RWPE1 (cell line): ENCODE measurements around the gene MED9.
"Not testable (repeated sequence)": the region's sequence is repeated elsewhere in the genome, so short reads cannot be mapped to it uniquely, and the experiment has no call there.

Source experiments
- CTCF ChIA-PET: fragments of 350-600 bp; sonication (Branson Sonifier 250); formaldehyde crosslinking; extraction: SDS; loops from one replicate; lab custom pipeline; 2021; lab: Yijun Ruan, JAX
- POLR2A ChIA-PET: fragments of 400-600 bp; formaldehyde crosslinking; extraction: SDS; loops from one replicate; lab custom pipeline; 2020; ENCODE audit warnings: antibody characterized with exemption; ENCODE audit not compliant: low non-redundant PET; lab: Yijun Ruan, JAX
- DNase-seq: peaks from one replicate; pipeline ENCODE4 v3.0.0; 2012; ENCODE audit warnings: low spot score
- H3K27ac ChIP-seq: fragments of 450-650 bp; 2 replicates; pipeline ENCODE4 v1.5.1; 2017
- CTCF ChIP-seq: fragments of 450-650 bp; conservative IDR thresholded peaks from 2 replicates; pipeline ENCODE4 v1.5.1; 2017; ENCODE audit warnings: low read depth, mild to moderate bottlenecking

MED9 gene

GRCh38 chr17:17463821-17464220 lies 13.0 kb upstream of the MED9 start:
- H3K27ac ChIP-seq, result no peak overlapping the region
- CTCF ChIA-PET, result interaction anchor here (0.7 kb wide), 1 partner anchor 9 kb away, joined by 5 read pairs; no protein-coding TSS in a partner anchor
- DNase-seq, result no peak
- POLR2A ChIA-PET, result no interaction called here
- TF ChIP-seq CTCF, result no peak

- H3K27ac ChIP-seq, DNase-seq, POLR2A ChIA-PET: not testable (repeated sequence)
- CTCF ChIA-PET, result interaction anchor here (0.7 kb wide), 1 partner anchor 9 kb away, joined by 4 read pairs; no protein-coding TSS in a partner anchor
Observed at GRCh38 chr17:17465878-17466277, 10.9 kb upstream of the MED9 start.

- no peak for TF ChIP-seq CTCF
- CTCF ChIA-PET, result interaction anchor here (0.6 to 0.7 kb wide), 2 partner anchors 8 kb away, joined by 3 to 4 read pairs; no protein-coding TSS in a partner anchor
- POLR2A ChIA-PET, result no interaction called here
- no peak for DNase-seq
- H3K27ac ChIP-seq, result no peak overlapping the region
Observed at GRCh38 chr17:17466511-17466910, 10.3 kb upstream of the MED9 start.

- no peak for DNase-seq
- CTCF ChIA-PET, result interaction anchor here (0.6 kb wide), 1 partner anchor 9 kb away, joined by 3 read pairs; no protein-coding TSS in a partner anchor
- TF ChIP-seq CTCF, result no peak
- H3K27ac ChIP-seq, result no peak overlapping the region
- POLR2A ChIA-PET, result no interaction called here
Observed at GRCh38 chr17:17467016-17467415, 9.8 kb upstream of the MED9 start.

GRCh38 chr17:17467720-17468119 lies 9.1 kb upstream of the MED9 start:
- H3K27ac ChIP-seq, result no peak overlapping the region
- POLR2A ChIA-PET, result no interaction called here
- CTCF ChIA-PET, result no interaction called here
- no peak for DNase-seq
- TF ChIP-seq CTCF, result no peak

- no peak for TF ChIP-seq CTCF
- no peak overlapping the region for H3K27ac ChIP-seq
- ChIA-PET CTCF (interaction anchor here (0.6 to 0.8 kb wide), 3 partner anchors 12 to 48 kb away, joined by 3 to 6 read pairs (median 3); no protein-coding TSS in a partner anchor), POLR2A (no interaction called here)
- no peak for DNase-seq
Observed at GRCh38 chr17:17468217-17469010, 8.4 kb upstream of the MED9 start.

GRCh38 chr17:17469358-17469757 lies 7.4 kb upstream of the MED9 start:
- POLR2A ChIA-PET, result no interaction called here
- TF ChIP-seq CTCF, result no peak
- H3K27ac ChIP-seq, result no peak overlapping the region
- DNase-seq, result no peak
- CTCF ChIA-PET, result interaction anchor here (0.6 kb wide), 2 partner anchors 11 to 47 kb away, joined by 3 to 6 read pairs; no protein-coding TSS in a partner anchor
